ENCODE data around the gene MOV10.

MOV10 gene

DNA sequence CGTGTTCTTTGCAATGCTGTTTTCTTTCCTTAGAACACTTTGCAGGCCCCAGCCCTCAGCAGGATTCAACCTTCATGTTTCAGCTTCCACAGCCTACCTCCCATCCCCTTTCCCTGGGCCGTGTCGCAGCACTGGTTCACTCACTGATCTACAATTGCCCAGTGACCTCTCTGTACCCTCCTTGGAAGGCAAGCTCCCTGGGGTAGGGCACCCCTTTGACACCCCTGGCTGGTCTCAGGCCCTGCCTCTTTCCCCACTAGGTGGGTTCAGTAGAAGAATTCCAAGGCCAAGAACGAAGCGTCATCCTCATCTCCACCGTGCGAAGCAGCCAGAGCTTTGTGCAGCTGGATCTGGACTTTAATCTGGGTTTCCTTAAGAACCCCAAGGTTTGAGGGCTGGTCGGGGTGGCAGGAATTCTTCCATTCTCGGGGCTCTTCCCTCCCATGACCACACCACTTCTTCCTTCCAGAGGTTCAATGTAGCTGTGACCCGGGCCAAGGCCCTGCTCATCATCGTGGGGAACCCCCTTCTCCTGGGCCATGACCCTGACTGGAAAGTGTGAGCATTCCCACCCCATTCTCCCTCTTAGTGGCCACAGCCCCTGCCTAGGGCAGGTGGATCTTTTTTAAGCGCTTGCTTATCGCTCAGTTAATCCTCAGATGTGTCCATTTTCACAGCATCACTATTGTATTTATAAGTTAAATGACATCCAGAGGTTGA lies 25.1 kb downstream of the MOV10 start:
- DNase-seq (ENCODE audit: low read depth) = no peak

DNA sequence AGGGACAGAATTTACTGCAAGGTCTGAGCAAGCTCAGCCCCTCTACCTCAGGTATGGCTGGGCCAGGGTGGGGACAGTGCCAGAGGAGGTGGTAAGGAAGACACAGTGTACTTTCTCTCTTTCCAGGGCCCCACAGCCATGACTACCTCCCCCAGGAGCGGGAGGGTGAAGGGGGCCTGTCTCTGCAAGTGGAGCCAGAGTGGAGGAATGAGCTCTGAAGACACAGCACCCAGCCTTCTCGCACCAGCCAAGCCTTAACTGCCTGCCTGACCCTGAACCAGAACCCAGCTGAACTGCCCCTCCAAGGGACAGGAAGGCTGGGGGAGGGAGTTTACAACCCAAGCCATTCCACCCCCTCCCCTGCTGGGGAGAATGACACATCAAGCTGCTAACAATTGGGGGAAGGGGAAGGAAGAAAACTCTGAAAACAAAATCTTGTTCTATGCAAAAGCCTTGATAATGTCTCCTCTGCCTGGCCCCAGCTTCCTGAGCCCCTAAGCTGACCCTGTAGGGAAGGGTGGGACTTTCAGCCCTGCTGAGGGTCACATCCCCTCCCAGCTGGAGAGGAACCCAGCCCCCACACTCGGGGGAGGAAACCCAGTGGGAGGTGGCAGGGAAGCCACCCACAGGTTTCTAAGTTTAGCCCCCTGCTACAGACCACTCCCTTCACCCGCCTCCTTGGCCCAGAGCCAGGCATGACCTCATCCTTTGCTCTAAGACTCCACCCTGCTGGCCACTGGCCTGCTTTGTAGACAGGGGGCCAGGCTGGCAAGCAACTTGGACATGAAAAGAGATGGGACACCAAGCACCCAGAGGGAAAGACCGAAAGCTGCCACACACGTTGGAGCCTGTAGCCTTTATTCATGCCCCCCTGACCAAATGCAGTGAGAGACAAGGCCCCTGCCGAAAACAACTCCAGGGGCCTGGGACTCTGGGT lies 26.1 kb downstream of the MOV10 start:
- peak; percentile 57 for DNase-seq (ENCODE audit: low read depth)

DNA sequence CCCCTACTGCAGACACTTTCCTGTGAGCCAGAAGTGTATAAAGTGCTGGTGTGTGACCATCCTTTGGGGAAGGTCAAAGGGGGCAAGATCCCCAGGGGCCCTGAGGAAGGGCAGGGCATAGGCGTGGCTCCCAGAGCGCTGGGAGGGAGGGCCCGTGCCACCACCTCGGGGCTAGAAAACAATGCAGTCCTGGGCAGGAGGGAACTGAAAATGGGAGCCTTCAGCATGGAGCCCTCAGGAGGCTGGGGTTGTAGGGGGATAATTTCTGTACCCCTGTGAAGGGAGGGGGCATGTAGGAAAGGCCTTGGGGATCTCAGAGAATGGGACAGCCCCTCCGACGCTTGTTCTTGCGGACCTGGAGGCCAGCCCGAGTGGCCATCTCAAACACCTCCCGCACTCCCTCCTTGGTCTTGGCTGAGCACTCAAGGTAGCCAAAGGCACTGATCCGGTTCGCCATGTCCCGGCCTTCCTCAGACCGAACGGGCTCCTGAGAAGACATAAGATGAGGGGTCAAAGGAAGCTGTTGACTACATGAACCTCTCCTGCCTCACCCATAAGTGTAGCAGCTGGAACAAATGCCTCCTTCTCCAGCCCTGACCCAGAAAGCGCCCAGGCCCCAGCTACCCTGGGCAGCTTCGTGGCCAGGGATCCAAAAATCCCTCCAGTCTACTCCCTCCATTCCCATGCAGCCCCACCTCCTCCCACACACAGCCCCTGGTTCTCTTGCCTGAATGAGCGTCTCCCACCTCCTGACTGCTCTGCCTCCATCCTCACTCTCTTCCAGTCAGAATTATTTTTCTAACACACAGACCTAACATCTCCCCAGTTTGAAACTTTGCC lies 27.0 kb downstream of the MOV10 start:
- no peak for DNase-seq (ENCODE audit: low read depth)

DNA sequence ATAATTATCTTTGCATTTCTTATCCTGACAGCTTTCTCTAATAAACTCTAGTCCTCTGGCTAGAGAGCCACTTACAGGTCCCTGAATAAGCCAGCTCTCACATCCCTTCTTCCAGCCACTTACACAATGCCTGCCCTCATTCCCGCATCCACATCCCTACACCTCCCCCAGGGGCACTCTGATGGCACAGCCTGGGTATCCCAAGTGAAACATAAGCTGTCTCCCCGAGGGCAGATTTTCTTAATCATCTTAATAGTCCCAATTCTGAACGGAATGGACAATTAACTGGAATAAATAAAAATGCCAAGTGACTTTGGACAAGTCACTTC lies 27.6 kb downstream of the MOV10 start:
- no peak for DNase-seq (ENCODE audit: low read depth)

DNA sequence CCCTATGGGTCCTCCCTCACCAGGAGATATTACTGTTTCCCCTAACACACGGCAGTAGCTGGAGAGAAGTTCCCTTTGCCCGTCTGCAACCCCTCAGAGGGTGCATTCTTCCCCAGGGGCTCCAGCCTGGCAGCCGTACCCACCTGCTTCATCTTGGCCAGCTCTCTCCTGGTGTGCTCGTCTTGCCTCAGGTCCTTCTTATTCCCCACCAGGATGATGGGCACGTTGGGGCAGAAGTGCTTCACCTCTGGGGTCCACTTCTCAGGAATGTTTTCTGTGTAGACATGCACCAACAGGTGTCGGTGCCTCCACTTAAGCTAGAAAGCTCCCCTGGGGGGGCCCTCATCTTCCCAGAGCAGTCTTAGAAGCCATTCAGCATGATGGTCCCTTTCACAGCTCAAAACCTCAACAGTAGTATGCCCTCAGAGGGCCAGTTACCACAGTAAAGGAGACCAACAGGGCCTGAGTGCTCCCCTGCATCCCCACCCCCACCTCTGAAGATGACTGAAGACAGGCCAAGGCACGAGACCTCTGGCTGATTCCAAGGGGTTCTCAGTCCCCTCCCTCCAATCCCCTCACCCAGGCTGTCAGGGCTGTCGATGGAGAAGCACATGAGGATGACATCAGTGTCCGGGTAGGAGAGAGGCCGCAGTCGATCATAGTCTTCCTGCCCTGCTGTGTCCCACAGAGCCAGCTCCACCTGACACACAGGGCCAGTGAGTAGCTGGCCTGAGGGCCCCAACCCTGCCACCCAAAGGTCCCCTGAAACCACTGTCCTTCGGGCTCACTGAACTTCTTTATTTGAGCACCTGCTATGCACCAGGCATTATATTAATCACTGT lies 28.2 kb downstream of the MOV10 start:
- no peak for DNase-seq (ENCODE audit: low read depth)

DNA sequence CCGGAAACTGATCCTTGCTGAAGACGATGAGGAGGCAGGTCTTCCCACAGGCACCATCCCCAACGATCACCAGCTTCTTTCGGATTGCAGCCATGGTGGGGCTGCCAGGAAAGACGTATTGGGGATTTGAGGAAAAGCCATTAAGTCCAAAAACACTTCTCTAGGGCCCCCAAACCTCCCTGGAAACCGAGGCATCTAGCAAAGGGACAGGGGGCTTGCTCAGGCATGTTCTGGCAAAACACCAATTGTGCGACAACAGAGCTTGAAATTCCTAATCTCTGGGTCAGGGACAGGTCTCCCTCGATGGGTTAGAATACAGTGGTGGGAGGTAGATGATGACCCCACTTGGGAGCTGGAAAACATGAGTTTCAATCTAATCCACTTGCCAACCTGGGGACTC lies 29.2 kb downstream of the MOV10 start:
- no peak for DNase-seq (ENCODE audit: low read depth)

DNA sequence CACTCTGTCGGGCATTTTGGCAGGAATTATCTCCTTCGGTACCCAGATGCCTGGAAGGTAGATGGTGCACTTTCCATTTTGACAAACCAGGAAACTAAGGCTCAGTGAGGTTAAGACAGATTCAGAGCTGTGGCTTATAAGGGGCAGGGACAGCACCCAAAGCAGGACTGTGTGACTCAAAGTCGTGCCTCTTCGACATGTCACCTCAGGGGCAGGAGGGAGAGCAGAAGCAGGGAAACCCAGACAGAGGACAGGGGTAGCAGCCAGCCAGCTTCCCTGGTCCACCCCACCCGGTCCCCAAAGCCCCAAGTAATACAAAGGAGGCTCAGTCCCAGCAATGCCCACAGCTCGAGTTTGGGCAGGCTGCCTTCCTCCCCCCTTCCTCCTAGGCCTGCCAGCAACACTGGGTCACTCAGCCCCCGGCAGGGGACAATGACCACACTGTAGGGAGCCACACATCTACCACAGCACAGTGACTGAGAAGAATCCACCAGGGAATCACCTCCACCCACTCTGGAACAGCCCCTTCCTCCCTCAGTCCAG lies 30.0 kb downstream of the MOV10 start:
- DNase-seq (ENCODE audit: low read depth) = no peak

DNA sequence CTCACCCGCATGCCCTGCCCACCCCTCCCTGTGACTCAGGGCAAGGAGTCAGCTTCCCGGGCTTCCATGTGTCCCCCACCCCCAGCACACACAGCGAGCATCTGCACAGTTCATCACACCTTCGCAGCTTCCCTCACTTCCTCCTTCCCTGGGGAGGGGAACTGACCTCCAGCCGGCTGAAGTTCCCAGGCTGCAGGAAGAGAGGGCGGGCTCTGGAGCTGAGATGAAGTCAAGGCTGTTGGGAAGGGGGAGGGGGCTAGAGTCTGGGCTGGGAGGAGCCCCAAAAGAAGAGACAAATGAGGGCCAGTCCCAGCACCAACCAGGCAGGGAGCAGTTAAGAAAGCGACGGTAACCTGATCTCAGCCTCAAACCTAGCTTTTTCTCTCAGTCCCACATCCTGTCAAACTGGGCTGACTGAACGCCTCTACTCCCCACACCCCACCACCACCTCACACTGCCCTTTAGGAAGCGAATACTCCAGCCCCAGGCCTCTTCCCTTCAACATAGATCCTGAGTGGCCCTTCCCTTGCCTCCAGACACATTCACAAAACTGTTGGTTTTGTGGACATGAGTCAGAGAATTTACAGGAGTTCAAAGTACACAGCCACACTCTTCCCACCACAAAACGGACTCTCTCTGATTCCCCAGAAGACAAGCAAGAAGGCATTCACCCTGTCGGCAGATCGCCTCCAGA lies 30.6 kb downstream of the MOV10 start:
- DNase-seq (ENCODE audit: low read depth) = no peak

DNA sequence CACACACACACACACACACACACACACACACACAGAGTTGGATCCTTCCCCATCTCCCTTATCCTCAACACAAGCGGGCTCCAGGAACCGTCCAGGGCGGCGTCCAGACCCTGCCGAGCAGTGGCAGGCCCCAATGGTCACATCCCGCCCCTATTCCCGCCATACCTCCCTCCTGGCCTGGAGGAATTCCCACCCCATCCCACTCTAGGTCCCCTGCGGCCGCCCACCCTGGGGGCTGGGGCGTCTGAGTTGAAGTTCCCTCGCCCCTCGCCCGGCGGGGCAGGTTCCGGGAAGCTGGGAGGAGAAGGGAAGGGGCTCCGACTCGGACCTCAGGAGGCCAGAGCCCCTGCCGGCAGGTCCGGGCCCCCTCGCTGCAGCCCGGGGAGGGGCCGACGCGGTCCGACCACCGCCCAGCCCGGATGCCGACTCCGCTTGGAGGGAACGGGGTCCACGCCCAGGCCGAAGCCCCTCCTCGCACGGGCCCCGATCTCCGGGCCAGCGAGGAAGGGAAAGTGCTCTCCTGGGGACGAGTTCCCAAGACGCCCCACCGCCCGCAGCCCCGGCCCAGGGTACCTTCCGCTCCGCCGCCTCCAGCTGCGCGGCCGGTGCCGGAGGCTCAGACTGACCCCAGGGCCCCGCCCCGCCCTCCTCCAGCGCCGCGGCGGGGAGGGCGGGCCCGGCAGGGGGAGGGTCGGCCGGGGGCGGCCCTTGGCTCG lies 32.2 kb downstream of the MOV10 start, which contains the start of gene RHOC:
TSS of gene RHOC (minus strand) at position 623 of the 716 bp plus-strand sequence. CDS start 3,328 bp downstream, outside the sequence.
- DNase-seq (ENCODE audit: low read depth) = no peak

DNA sequence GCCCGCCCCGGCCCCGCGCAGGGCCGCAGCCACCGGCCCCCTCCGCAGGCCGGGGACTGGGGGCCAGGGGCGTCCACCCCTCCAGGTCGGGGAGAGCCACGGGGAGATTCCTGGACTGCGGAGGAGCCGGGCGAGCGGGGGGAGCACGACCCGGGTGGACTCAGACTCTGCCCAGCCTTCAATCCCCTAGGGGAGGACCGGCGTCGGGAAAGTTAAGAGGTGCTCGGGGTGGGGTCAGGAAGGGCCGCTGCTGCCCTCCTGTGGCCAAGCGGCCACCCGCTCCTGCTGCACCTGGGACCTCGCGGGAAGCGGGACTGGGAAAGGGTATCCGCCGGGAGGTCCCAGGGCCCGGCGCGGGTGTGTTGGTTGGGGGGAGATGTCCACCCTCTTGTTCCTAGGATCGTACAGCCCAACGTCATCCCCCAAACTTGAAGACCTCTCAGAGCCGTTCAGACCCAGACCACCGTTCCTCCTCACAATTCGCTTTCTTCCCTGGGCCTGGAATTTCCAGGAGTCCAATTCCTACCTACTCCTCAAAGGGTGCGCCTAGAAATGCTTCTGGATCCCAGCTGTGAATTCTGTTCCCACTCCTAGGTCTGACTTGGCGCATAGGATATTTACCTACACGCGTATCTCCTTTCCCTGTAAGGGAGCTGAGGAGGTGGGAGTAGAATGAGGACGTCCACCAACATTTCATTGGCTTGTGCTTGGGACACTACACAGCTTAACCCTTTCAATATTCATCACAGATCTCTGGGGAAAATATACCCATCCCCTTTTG lies 33.0 kb downstream of the MOV10 start:
- DNase-seq (ENCODE audit: low read depth) = peak; percentile 45

DNA sequence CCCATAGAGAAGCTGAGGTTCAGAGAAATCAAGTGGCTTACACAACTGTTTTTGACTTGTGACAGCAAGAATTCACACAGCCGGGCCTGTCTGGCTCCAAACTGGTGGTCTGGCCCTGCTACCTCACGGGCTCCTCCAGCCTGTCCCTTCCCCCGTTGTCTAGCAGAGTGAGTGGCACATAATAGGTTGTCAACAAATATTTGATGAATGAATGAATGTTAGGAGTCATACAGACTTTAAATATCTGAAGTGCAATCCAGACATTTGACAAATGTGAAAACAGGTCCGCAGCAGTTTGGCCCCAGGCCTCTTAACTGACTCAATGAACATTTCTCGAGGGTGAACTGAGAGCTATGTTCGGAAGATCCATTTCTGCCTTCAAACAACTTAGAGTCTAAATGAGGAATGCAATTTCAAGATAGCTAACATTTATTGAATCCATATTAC lies 33.6 kb downstream of the MOV10 start:
- no peak for DNase-seq (ENCODE audit: low read depth)

DNA sequence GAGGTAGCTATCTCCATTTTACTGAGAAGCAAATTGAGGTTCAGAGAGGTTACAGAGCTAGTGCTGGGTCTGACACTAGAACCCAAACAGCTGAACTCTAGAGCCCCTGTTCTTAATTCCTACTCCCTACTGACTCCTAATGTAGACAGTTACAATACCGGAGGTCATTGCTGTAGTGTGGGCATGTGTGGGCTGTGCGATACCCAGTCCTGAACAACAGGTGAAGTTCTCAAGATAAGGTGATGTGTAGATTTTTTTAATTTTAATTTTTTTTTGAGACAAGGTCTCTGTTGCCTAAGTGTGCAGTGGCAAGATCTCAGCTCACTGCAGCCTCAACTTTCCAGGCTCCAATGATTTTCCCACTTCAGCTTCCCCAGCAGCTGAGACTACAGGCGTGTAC lies 34.0 kb downstream of the MOV10 start:
- no peak for DNase-seq (ENCODE audit: low read depth)

DNA sequence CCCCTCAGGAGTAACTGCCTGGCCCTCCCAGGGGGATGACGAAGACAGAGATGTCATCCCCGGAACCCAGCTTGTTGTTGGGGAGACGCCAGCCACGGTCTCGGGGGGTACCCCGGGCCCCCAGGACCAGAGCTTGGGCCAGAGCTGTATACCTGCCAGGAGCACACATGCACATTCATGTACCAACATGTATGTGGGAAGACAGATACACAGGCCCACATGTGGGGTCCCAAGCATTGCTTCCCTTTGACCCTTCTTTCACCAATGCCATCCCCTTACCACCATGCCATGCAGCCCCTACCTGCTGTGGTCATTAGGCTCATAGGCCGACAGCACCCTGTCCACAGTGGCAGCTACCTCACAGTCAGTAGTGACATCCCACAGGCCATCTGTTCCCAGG lies 35.7 kb downstream of the MOV10 start:
- no peak for DNase-seq (ENCODE audit: low read depth)

DNA sequence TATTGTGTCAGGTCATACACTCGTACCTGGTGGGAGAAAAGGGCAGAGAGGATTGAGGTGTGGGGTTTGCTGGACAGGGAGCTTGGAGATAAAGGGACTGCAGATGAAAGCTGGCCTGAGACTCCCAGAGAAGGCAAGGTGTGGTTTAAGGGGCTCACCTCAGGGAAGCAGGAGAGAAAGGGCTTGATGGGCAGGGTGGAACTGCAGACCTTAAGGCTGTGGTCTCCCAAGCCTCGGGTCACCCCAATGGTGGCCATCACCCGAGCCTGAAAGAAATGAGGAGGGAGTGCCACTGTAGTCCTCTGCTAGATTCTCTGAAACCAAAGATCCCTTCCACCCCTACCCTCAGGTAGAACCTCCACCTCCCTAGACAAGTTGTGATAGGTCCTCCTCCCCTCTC lies 36.1 kb downstream of the MOV10 start:
- no peak for DNase-seq (ENCODE audit: low read depth)

DNA sequence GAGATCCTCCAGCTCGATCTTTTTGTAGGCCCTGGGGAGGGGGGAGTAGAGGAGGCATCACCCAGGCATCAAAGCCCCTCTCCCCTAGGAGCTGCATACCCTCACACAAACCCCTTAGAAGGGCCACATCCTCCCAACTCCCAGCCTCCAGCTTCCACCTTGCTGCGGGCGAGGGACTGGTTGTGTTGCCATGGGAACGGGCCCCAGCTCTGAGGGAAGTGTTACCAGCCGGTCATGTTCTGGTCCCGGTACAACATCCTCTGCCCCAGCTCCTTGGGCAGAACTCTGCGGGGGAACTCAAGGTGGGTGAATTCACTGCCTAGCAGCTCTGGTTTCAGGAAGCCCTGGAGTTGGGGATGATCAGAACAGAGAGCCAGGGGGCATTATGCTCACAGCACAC lies 36.6 kb downstream of the MOV10 start:
- DNase-seq (ENCODE audit: low read depth) = no peak

DNA sequence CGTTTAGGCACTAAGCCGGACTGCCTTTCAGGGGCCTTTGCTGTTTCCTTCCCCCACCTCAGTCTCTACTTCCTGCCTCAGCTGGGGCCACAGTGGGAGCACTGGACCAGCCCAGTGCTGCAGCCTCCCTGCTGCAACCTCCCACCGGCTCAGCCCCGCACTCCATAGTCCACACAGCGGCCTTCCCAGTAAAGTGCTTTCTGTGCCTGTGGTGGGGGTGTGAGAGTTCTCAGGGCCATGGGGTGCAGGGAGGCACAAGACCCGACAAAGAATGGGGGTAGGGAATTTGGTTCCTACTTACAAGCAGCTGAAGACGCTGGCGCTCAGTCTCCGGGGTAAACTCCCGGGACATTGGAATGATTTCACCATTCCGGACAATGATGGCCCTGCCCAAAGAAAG lies 37.2 kb downstream of the MOV10 start:
- DNase-seq (ENCODE audit: low read depth) = no peak

DNA sequence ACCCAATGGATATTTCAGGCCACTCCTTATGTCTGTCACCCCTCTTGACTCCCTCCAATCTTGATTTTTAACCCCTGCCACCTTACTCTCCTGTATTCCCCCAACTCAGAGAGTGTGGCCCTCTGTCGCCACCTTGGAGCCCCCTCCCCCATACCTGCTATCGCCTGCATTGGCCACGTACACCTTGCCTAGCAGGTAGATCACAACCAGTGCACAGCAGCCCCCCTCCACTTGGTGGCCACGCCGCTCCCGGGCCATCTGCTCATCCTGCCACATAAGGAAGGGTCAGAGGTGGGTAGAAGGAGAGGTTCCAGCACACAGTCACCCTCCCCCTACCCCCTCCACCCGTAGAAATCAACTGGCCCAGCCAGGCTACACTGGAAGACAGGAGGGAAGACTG lies 37.7 kb downstream of the MOV10 start:
- no peak for DNase-seq (ENCODE audit: low read depth)

DNA sequence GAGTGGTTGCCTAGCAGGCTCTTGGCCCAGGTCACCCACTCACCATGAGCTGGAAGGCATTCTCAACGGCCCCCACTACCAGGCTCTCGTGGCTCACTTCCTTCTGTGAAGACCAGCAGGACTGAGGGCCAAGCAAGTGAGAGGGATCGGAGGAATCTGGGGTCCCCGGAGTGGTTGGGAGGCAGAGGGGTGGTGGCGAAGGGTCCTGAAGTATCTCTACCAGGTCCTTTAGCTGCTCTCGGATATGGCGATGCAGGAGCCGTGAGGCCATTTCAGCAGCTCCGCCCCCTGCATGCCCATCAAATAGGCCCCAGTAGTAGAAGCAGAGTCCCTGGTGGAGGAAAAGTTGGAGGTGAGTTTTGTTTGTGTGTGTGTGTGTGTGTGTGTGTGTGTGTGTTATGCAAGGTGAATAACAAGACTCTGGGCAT lies 38.3 kb downstream of the MOV10 start:
- no peak for DNase-seq (ENCODE audit: low read depth)

Data from activated T-cell treated with anti-CD3 and anti-CD28 coated beads for 1 hour (primary cell).